Measurements from ENCODE around the gene TYW1.
"Not testable (repeated sequence)": the region's sequence is repeated elsewhere in the genome, so short reads cannot be mapped to it uniquely, and the experiment has no call there.

- TF ChIP-seq EZH2phosphoT487, CTCF, EZH2 (IDR thresholded peaks at IDR 0.05): not testable (repeated sequence)
Observed at GRCh38 chr7:67192889-67193613, 196.4 kb downstream of the TYW1 start.

Data from neural progenitor cell (in vitro differentiated cells).